ENCODE measurements around the gene GABRR3. TPM values are rescaled to one million over a fixed set of nuclear protein-coding genes. Genes with fewer than 3 reads are reported as not detected.

The GABRR3 gene
- total RNA-seq, 1 donor from 2014 or later = not detected

GRCh38 chr3:97970956-97971620 lies 64.0 kb downstream of the GABRR3 start:
- peaks cover 10% of the 10 kb centered on the region for H3K27me3 Mint-ChIP-seq (ENCODE audit: low read depth)
- DNase-seq (ENCODE audit: low spot score in 2 of 2, unreplicated experiment in 2 of 2) = no peak
- H3K27ac Mint-ChIP-seq = peak overlapping the region; percentile 85
- H3K9me3 Mint-ChIP-seq = no peaks in the 10 kb centered on the region
- peak overlapping the region; percentile 73 for H3K4me3 Mint-ChIP-seq
- H3K4me1 Mint-ChIP-seq = peaks cover 17% of the 10 kb centered on the region
- no peak for TF ChIP-seq CTCF (IDR thresholded peaks at IDR 0.05; ENCODE audit: unreplicated experiment)
- peaks cover 5% of the 10 kb centered on the region for H3K36me3 Mint-ChIP-seq

DNA sequence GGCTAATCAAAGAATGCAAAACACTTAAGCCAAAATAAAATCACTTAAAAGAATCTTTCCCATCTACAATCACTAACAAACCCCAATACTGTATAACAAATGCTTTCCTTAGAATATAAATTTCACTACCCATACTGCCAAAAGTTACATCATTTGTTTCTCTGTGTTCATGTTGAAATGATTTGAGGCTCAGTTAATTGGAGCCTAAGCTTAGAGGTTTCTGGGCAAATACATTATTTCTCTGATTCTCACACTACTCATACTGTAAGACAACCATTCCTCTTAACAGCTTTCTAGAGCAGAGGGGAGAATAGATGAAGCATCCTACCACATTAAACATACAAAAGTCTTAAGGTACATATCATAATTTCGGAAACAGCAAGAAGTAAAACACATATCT lies 65.0 kb downstream of the GABRR3 start:
- peaks cover 20% of the 10 kb centered on the region for H3K4me1 Mint-ChIP-seq
- H3K27ac Mint-ChIP-seq = no peak overlapping the region
- H3K9me3 Mint-ChIP-seq = no peaks in the 10 kb centered on the region
- DNase-seq (ENCODE audit: low spot score in 2 of 2, unreplicated experiment in 2 of 2) = no peak
- TF ChIP-seq CTCF (IDR thresholded peaks at IDR 0.05; ENCODE audit: unreplicated experiment) = no peak
- peaks cover 8% of the 10 kb centered on the region for H3K27me3 Mint-ChIP-seq (ENCODE audit: low read depth)
- peaks cover 5% of the 10 kb centered on the region for H3K36me3 Mint-ChIP-seq
- no peak overlapping the region for H3K4me3 Mint-ChIP-seq

GRCh38 chr3:97969541-97969940 lies 65.6 kb downstream of the GABRR3 start:
- no peak overlapping the region for H3K4me3 Mint-ChIP-seq

DNA sequence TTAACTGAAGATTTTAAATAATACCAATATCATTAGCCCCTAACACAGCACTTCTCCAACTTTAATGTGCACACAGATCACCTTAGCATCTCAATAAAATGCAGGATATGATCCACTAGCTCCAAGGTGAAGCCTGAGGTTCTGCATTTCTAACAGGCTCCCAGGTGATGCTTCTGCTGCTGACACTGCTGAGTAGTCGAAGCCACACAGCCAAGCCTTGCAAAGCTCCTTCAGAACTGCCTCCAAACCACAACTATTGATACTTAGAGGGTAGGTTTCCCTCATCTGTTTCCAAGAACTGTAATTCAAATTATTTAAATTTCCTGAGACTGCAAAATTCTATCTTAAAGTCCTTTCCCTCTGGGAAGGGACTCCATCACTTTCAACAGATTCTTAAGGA lies 66.7 kb downstream of the GABRR3 start:
- Mint-ChIP-seq H3K4me3 (no peak overlapping the region), H3K27ac (no peak overlapping the region), H3K36me3 (peaks cover 6% of the 10 kb centered on the region), H3K4me1 (peaks cover 20% of the 10 kb centered on the region), H3K9me3 (no peaks in the 10 kb centered on the region), H3K27me3 (ENCODE audit: low read depth) (peaks cover 3% of the 10 kb centered on the region)
- no peak for DNase-seq (ENCODE audit: low spot score in 2 of 2, unreplicated experiment in 2 of 2)
- TF ChIP-seq CTCF (IDR thresholded peaks at IDR 0.05; ENCODE audit: unreplicated experiment) = no peak

More at GRCh38 chr3:97969541-97969940, 65.6 kb downstream of the GABRR3 start:
- TF ChIP-seq CTCF (IDR thresholded peaks at IDR 0.05; ENCODE audit: unreplicated experiment) = no peak
- Mint-ChIP-seq H3K9me3 (no peaks in the 10 kb centered on the region), H3K36me3 (peaks cover 5% of the 10 kb centered on the region), H3K27ac (no peak overlapping the region), H3K4me1 (peaks cover 20% of the 10 kb centered on the region), H3K27me3 (ENCODE audit: low read depth) (peaks cover 6% of the 10 kb centered on the region)
- DNase-seq (ENCODE audit: low spot score in 2 of 2, unreplicated experiment in 2 of 2) = no peak

- Mint-ChIP-seq H3K27me3 (ENCODE audit: low read depth) (peaks cover 3% of the 10 kb centered on the region), H3K4me3 (no peak overlapping the region), H3K9me3 (no peaks in the 10 kb centered on the region), H3K27ac (no peak overlapping the region), H3K4me1 (peaks cover 20% of the 10 kb centered on the region), H3K36me3 (peaks cover 6% of the 10 kb centered on the region)
- no peak for DNase-seq (ENCODE audit: low spot score in 2 of 2, unreplicated experiment in 2 of 2)
- no peak for TF ChIP-seq CTCF (IDR thresholded peaks at IDR 0.05; ENCODE audit: unreplicated experiment)
Observed at GRCh38 chr3:97967966-97968365, 67.1 kb downstream of the GABRR3 start.
